HL-60 (cell line): Measurements from ENCODE around the gene CYTH1.

ENCODE experiments used
- DNase-seq, 2 experiments: peaks; one replicate each; pipeline ENCODE4 v3.0.0-alpha.2; 2010 to 2020; ENCODE audit warnings: low read depth in 1 of 2, low spot score in 1 of 2
- H3K27ac ChIP-seq: fragments of 250-450 bp; sonication (Bioruptor Pico); replicated peaks from 2 replicates; pipeline ENCODE4 v1.5.1; 2020; ENCODE audit warnings: mild to moderate bottlenecking, moderate library complexity
- H3K27me3 ChIP-seq: fragments of 250-450 bp; sonication (Bioruptor Pico); 2 replicates; pipeline ENCODE4 v1.5.1; 2021; ENCODE audit warnings: mild to moderate bottlenecking, moderate library complexity; ENCODE audit not compliant: insufficient read depth, poor library complexity, severe bottlenecking
- H3K4me3 ChIP-seq: replicated peaks from 2 replicates; pipeline ENCODE4 v1.5.1; 2011; ENCODE audit warnings: mild to moderate bottlenecking, control low read depth, low read length; ENCODE audit not compliant: insufficient read depth
- GABPA ChIP-seq: IDR thresholded peaks from 2 replicates; pipeline ENCODE4 v1.6.1; 2012; ENCODE audit warnings: low read depth
- POLR2AphosphoS5 ChIP-seq: IDR thresholded peaks from 2 replicates; pipeline ENCODE4 v1.6.1; 2012; ENCODE audit warnings: low read depth
- SPI1 ChIP-seq: IDR thresholded peaks from 2 replicates; pipeline ENCODE4 v1.6.1; 2012; ENCODE audit warnings: low read depth, mild to moderate bottlenecking, borderline replicate concordance
- TF ChIP-seq, protein P1 (sequence below): IDR thresholded peaks from one replicate; pipeline ENCODE4 v1.5.1; 2011; ENCODE audit warnings: low read length, control low read depth, inconsistent platforms; ENCODE audit not compliant: insufficient read depth
- TF ChIP-seq, protein P2 (sequence below): IDR thresholded peaks from 2 replicates; pipeline ENCODE4 v1.6.1; 2012; ENCODE audit warnings: low read depth; ENCODE audit not compliant: insufficient replicate concordance

CYTH1 gene

DNA sequence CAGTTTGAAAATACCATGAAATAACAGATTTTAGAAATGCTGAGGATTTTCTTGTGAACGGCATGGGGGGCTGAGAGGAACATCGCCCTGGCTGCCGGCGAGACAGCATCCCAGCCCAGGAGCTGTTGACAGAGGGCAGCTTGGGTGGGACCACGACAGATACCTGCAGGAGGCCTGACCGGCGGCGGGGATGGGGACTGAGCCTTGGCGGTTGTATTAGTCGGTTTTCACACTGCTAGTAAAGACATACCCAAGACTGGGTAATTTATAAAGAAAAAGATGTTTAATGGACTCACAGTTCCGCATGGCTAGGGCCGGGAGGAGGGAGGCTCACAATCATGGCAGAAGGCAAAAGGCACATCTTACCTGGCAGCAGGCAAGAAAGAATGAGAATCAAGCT, 122.5 kb downstream of the CYTH1 start:
- Histone ChIP-seq H3K4me3 (no peak overlapping the region), H3K27ac (no peak overlapping the region), H3K27me3 (no peaks in the 10 kb centered on the region)
- DNase-seq, result no peak
- TF ChIP-seq, protein P1, sequence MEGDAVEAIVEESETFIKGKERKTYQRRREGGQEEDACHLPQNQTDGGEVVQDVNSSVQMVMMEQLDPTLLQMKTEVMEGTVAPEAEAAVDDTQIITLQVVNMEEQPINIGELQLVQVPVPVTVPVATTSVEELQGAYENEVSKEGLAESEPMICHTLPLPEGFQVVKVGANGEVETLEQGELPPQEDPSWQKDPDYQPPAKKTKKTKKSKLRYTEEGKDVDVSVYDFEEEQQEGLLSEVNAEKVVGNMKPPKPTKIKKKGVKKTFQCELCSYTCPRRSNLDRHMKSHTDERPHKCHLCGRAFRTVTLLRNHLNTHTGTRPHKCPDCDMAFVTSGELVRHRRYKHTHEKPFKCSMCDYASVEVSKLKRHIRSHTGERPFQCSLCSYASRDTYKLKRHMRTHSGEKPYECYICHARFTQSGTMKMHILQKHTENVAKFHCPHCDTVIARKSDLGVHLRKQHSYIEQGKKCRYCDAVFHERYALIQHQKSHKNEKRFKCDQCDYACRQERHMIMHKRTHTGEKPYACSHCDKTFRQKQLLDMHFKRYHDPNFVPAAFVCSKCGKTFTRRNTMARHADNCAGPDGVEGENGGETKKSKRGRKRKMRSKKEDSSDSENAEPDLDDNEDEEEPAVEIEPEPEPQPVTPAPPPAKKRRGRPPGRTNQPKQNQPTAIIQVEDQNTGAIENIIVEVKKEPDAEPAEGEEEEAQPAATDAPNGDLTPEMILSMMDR, result no peak
- TF ChIP-seq SPI1 (no peak), GABPA (no peak), POLR2AphosphoS5 (no peak)
- TF ChIP-seq, protein P2, sequence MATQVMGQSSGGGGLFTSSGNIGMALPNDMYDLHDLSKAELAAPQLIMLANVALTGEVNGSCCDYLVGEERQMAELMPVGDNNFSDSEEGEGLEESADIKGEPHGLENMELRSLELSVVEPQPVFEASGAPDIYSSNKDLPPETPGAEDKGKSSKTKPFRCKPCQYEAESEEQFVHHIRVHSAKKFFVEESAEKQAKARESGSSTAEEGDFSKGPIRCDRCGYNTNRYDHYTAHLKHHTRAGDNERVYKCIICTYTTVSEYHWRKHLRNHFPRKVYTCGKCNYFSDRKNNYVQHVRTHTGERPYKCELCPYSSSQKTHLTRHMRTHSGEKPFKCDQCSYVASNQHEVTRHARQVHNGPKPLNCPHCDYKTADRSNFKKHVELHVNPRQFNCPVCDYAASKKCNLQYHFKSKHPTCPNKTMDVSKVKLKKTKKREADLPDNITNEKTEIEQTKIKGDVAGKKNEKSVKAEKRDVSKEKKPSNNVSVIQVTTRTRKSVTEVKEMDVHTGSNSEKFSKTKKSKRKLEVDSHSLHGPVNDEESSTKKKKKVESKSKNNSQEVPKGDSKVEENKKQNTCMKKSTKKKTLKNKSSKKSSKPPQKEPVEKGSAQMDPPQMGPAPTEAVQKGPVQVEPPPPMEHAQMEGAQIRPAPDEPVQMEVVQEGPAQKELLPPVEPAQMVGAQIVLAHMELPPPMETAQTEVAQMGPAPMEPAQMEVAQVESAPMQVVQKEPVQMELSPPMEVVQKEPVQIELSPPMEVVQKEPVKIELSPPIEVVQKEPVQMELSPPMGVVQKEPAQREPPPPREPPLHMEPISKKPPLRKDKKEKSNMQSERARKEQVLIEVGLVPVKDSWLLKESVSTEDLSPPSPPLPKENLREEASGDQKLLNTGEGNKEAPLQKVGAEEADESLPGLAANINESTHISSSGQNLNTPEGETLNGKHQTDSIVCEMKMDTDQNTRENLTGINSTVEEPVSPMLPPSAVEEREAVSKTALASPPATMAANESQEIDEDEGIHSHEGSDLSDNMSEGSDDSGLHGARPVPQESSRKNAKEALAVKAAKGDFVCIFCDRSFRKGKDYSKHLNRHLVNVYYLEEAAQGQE, result no peak

DNA sequence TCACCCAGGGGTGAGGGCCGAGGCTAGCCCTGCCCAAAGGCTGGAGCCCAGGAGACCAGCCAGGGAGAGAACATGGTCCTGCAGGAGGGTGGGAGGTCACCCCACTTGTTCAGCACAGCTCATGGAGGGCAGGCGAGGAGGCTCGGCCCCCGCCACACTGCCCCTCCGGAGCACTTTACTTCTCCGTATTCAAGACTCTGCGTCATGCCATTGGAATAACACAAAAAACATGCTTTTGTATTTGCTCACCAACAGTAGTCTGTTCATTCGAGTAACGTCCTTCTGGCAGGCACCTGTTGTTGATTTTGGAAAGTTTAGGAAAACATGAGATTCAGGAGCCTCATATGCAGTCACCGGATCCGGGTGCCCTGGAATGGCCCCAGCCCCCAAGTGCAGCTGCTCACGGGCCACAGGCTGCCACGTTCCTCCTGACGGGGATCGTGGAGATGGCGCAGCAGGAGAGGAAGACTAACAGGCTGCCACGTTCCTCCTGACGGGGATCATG, 123.7 kb downstream of the CYTH1 start:
- TF ChIP-seq GABPA (no peak), SPI1 (no peak), POLR2AphosphoS5 (no peak)
- TF ChIP-seq, protein P1, result no peak
- TF ChIP-seq, protein P2, result no peak
- DNase-seq, result no peak
- H3K4me3 ChIP-seq, result no peak overlapping the region
- no peak overlapping the region for H3K27ac ChIP-seq
- no peaks in the 10 kb centered on the region for H3K27me3 ChIP-seq

DNA sequence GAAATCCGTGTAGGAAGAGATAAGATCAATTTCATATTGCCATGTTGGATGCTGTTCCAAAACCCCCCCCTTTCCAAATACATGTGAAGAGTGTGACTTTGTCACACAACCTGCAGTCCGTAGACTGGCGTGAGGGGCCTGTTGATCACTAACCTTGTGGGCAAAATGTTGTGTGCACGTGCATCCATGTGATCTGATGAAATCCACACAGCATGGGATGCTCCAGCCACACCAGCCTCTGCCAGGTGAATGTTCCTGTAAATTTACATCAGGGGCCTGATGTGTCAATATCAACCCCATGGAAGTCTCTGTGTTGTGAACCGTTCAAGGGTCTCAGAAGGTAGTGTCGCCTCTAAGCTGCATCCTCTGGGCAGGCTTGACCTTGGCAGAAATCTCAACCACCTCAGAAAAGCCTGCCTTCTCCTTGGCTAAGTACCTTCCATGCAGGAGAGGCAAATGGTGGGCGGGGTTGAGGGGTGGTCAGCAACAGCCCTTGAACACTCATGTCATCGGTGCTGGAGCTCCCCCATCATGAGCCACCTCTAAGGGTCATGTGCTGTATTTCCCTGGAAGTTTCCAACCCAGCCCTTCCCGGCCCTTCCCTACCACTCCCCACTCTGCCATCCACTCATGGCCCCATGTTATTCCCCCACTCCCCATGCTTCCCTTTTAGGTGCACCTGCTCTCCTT, 126.7 kb downstream of the CYTH1 start:
- DNase-seq, result no peak
- no peak overlapping the region for H3K27ac ChIP-seq
- no peaks in the 10 kb centered on the region for H3K27me3 ChIP-seq

More for the DNA sequence above, 126.7 kb downstream of the CYTH1 start:
- no peak overlapping the region for H3K4me3 ChIP-seq
- TF ChIP-seq, protein P1, result no peak
- no peak for TF ChIP-seq SPI1
- TF ChIP-seq GABPA, result no peak
